Measurements from ENCODE around the gene GRK7. TPM values are rescaled to one million over a fixed set of nuclear protein-coding genes. Genes with fewer than 3 reads are reported as not detected.

GRK7 gene
- total and polyA plus RNA-seq, 2 of the 13 experiments (the other 11 are each of a cell fraction or from before 2014, with no cell fraction given) = not detected

GRCh38 chr3:141735770-141736465, 27.3 kb upstream of the GRK7 start (continued):
- TF ChIP-seq SSRP1 (CRISPR knock-in tag; IDR thresholded peaks at IDR 0.05) (no peak), ZNF788 (CRISPR knock-in tag; IDR thresholded peaks at IDR 0.05; ENCODE audit: borderline replicate concordance) (no peak), ZNF646 (CRISPR knock-in tag; IDR thresholded peaks at IDR 0.05) (0 out of 2 replicates have a peak, but pooled peaks have one; percentile 16), ZFY (CRISPR knock-in tag; IDR thresholded peaks at IDR 0.05) (peak; percentile 47), ZNF383 (CRISPR knock-in tag; IDR thresholded peaks at IDR 0.05; ENCODE audit: borderline replicate concordance) (no peak), ZNF816 (CRISPR knock-in tag; IDR thresholded peaks at IDR 0.05; ENCODE audit: borderline replicate concordance) (no peak), ZNF138 (CRISPR knock-in tag; IDR thresholded peaks at IDR 0.05; ENCODE audit: low read depth) (no peak), ZKSCAN1 (IDR thresholded peaks at IDR 0.05; ENCODE audit: low read length) (no peak), SOX13 (IDR thresholded peaks at IDR 0.05) (no peak), SOX13 (CRISPR knock-in tag; conservative IDR thresholded peaks at IDR 0.05 in 1 of 2, IDR thresholded peaks at IDR 0.05 in 1 of 2) (peak in 1 of 2 experiments; percentile 77; a peak in 2 of 4 replicates), REL (CRISPR knock-in tag; conservative IDR thresholded peaks at IDR 0.05) (no peak), BCL6 (CRISPR knock-in tag; IDR thresholded peaks at IDR 0.05) (0 out of 2 replicates have a peak, but pooled peaks have one; percentile 35), ZNF713 (CRISPR knock-in tag; IDR thresholded peaks at IDR 0.05) (0 out of 2 replicates have a peak, but pooled peaks have one; percentile 50), ZNF230 (CRISPR knock-in tag; IDR thresholded peaks at IDR 0.05) (no peak)
- TF ChIP-seq, protein P1, sequence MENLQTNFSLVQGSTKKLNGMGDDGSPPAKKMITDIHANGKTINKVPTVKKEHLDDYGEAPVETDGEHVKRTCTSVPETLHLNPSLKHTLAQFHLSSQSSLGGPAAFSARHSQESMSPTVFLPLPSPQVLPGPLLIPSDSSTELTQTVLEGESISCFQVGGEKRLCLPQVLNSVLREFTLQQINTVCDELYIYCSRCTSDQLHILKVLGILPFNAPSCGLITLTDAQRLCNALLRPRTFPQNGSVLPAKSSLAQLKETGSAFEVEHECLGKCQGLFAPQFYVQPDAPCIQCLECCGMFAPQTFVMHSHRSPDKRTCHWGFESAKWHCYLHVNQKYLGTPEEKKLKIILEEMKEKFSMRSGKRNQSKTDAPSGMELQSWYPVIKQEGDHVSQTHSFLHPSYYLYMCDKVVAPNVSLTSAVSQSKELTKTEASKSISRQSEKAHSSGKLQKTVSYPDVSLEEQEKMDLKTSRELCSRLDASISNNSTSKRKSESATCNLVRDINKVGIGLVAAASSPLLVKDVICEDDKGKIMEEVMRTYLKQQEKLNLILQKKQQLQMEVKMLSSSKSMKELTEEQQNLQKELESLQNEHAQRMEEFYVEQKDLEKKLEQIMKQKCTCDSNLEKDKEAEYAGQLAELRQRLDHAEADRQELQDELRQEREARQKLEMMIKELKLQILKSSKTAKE (CRISPR knock-in tag; IDR thresholded peaks at IDR 0.05; ENCODE audit: borderline replicate concordance) = no peak
- TF ChIP-seq, protein P2, sequence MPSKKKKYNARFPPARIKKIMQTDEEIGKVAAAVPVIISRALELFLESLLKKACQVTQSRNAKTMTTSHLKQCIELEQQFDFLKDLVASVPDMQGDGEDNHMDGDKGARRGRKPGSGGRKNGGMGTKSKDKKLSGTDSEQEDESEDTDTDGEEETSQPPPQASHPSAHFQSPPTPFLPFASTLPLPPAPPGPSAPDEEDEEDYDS (CRISPR knock-in tag; IDR thresholded peaks at IDR 0.05) = no peak
- TF ChIP-seq, protein P3, sequence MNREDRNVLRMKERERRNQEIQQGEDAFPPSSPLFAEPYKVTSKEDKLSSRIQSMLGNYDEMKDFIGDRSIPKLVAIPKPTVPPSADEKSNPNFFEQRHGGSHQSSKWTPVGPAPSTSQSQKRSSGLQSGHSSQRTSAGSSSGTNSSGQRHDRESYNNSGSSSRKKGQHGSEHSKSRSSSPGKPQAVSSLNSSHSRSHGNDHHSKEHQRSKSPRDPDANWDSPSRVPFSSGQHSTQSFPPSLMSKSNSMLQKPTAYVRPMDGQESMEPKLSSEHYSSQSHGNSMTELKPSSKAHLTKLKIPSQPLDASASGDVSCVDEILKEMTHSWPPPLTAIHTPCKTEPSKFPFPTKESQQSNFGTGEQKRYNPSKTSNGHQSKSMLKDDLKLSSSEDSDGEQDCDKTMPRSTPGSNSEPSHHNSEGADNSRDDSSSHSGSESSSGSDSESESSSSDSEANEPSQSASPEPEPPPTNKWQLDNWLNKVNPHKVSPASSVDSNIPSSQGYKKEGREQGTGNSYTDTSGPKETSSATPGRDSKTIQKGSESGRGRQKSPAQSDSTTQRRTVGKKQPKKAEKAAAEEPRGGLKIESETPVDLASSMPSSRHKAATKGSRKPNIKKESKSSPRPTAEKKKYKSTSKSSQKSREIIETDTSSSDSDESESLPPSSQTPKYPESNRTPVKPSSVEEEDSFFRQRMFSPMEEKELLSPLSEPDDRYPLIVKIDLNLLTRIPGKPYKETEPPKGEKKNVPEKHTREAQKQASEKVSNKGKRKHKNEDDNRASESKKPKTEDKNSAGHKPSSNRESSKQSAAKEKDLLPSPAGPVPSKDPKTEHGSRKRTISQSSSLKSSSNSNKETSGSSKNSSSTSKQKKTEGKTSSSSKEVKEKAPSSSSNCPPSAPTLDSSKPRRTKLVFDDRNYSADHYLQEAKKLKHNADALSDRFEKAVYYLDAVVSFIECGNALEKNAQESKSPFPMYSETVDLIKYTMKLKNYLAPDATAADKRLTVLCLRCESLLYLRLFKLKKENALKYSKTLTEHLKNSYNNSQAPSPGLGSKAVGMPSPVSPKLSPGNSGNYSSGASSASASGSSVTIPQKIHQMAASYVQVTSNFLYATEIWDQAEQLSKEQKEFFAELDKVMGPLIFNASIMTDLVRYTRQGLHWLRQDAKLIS (CRISPR knock-in tag; IDR thresholded peaks at IDR 0.05) = no peak
